Tibial nerve (tissue), 3 donors: ENCODE results near the gene NRXN3.

Experiments used
- CTCF ChIP-seq, 5 experiments: fragments of 200-600 bp in 3 of 5; fragments of 450-650 bp in 2 of 5; sonication (generic) in 3 of 5; IDR thresholded peaks; one replicate each; pipeline ENCODE4 v1.5.1; 2016 to 2019; ENCODE audit warnings: antibody characterized with exemption in 5 of 5, mild to moderate bottlenecking in 3 of 5, moderate library complexity in 2 of 5
- POLR2A ChIP-seq, 2 donors: fragments of 450-650 bp; IDR thresholded peaks; one replicate each; pipeline ENCODE4 v1.6.1; 2017; ENCODE audit warnings: antibody characterized with exemption in 2 of 2, mild to moderate bottlenecking in 2 of 2, moderate library complexity in 2 of 2

DNA sequence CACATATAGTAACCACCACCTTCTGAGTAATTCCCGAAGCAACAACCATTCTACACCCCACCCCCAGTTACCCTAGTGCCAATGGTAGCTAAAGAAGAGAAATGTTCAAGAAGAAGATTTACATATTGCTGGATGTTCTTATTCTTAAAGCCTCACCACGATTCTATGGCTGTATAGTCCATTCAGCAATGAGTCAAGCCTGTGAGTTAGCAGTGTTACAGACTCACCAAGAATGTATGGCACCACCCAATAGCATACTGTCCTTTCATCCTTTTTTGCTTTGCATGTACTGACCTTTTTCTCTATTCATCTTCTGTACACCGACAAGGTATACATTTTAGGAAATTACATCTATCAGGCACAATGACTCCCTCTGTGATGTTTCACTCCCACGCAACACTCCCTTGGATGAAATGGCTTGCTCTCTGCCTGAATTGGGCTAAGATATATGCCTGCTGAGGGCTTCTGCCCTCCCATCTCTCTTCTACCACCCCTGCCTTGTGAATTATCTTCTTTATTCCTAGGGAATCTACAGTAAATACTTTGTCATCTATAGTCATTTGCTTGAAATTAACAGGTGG, 1095.3 kb downstream of the NRXN3 start:
- TF ChIP-seq POLR2A (IDR thresholded peaks at IDR 0.05) (no peak), CTCF (IDR thresholded peaks at IDR 0.05) (no peak)
